D341Med (cell line): ENCODE data around the gene THAP12.

Experiments used
- DNase-seq: peaks from one replicate; pipeline ENCODE4 v3.0.0; 2012; ENCODE audit warnings: low spot score

THAP12 gene

DNA sequence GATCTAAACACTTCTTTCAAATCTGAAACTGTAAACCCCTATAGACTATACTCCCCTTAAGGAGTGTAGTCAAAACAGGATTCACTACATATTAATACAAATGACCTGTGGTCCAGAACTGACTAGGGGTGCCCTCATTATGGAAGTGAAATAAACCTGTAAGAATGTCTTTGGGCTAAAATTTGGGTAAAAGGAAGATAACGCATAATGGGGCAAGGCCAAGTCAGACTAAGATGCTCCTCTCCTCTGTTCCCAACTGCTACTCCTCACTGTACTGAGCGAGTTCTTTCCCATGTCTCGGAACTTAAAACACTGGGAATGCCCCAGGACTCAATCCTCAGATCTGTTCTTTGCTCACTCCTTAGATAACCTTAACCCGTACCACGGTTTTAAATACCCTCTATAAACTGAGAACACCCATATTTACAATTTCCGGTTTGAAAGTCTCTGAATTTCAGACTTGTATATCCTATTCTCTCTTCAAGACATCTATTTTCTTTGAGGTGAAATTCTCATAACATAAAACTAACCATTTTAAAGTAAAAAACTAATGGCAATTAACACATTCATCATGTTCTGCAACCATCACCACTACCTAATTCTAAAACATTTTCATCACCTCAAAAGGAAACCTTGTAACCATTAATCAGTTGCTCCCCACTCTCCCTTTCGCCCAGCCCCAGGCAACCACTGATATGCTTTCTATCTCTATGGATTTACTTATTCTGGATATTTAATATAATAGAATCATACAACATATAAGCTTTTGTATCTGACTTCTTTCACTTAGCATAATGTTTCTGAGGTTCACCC is 4.0 kb downstream of the THAP12 start:
- DNase-seq: no peak

DNA sequence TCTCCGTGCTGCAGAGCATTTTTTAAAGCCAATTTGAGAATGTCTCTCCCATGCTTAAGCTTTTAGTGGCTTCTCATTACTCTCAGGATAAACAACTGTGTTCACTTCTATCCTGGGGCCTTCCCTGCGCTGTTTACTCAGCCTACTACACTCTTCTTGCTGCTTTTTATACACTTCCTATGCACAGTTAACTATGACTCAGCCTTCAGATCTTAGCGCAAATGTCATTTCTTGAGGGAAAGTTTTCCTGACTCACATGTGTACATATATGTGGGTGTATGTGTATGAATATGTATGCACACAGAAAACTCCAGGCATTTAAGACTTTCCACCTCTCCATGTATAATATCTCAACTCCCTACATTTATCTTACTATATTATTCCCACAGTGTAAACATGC is 9.8 kb downstream of the THAP12 start:
- no peak for DNase-seq

- no peak for DNase-seq
Measured at GRCh38 chr11:76369406-76369805, 11.5 kb downstream of the THAP12 start.

DNA sequence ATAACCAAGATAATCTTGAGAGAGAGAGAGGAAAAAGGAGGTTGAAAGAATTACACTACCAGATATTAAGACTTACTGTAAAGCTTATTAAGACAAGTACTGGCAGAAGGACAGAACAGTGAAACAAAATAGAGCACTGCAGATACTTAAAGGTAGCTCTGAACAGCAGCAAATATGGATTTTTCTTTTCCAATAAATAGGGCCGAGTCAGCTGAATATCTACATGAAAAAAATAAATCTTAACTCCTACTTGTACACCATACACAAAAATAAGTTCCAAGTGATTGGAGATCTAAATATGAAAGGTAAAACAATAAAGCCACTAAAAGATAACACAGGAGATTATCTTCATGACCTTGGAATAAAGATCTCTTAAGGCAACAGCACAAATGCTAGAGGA is 12.4 kb downstream of the THAP12 start:
- DNase-seq: no peak

DNA sequence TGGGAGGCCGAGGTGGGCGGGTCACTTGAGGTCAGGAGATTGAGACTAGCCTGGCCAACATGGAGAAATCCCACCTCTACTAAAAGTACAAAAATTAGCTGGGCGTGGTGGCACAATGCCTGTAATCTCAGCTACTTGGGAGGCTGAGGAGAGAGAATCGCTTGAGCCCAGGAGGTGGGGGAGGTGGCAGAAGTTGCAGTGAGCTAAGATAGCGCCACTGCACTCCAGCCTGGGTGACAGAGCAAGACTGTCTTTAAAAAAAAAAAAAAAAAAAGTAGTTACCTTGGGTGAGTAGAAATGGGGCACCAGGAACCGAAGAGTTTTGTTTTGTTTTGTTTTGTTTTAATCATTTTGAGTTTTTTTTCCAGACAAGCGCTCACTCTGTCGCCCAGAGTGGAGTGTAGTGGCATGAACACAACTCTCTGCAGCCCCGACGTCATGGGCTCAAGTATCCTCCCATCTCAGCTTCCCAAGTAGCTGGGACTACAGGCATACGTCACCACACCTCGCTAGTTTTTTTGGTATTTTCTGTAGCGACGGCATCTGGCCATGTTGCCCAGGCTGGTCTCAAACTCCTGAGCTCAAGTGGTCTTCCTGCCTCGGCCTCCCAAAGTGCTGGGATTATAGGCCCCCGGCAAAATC is 15.8 kb downstream of the THAP12 start:
- no peak for DNase-seq

DNA sequence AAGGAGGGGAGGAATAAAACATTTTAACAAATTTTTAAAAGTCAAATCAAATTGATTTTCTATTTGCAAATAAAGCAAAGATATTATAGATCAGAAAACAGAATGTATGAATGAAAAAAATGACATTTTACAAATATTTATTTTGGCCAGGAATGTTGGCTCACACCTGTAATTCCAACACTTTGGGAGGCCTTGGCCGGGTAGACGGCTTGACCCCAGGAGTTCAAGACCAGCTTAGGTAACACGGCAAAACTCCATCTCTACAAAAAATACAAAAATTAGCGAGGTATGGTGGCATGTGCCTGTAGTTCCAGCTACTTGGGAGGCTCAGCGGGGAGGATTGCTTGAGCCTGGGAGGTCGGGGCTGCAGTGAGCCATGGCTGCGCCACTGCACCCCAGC is 18.2 kb downstream of the THAP12 start:
- DNase-seq: no peak

- DNase-seq: no peak
Measured at GRCh38 chr11:76361776-76362175, 19.2 kb downstream of the THAP12 start.

- DNase-seq: no peak
Measured at GRCh38 chr11:76361374-76361773, 19.6 kb downstream of the THAP12 start.

- no peak for DNase-seq
Measured at GRCh38 chr11:76355172-76355571, 25.8 kb downstream of the THAP12 start.

- DNase-seq: no peak
Measured at GRCh38 chr11:76348348-76348747, 32.6 kb downstream of the THAP12 start.

DNA sequence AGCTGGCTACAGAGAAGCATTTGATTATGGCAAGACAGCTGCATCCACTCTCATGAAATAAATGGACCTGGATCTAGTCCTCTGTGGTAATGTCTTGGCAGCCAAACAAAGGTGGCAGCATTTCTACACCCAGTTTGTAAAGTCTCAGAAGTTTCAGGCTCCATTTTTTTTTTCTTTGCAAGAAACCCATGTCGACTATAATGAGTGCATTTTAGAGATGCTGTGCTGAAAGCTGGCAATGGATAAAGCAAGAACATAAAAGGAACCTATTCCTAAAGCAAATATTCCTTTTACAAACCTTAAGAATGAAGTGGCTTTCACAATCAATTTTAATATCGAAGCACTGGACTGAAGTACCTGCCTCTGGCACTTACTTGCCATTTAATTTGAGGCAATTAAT is 33.5 kb downstream of the THAP12 start:
- DNase-seq: no peak

DNA sequence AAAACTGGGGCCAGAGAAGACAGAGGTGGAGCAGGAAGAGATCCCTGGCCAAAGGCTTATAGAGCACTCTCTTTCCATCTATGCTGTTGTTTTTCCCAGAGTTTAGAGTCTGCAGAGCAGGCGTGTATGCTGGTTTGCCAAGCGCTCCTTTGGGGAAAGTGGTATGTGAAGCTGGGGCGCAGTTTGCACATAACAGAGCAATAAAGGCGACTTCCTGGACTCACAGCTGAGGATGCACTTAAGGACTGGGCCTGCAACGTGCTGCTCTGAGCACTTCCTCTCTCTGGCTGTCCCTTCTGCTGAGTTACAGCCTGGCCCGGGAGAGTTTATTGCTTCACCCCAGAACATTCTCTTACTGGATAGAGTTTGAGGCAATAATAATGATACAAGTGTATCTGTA is 41.7 kb downstream of the THAP12 start:
- DNase-seq: no peak

GRCh38 chr11:76337923-76338322 is 43.0 kb downstream of the THAP12 start:
- DNase-seq: no peak

GRCh38 chr11:76337469-76337868 is 43.5 kb downstream of the THAP12 start:
- DNase-seq: no peak

GRCh38 chr11:76336597-76336996 is 44.3 kb downstream of the THAP12 start:
- DNase-seq: no peak

DNA sequence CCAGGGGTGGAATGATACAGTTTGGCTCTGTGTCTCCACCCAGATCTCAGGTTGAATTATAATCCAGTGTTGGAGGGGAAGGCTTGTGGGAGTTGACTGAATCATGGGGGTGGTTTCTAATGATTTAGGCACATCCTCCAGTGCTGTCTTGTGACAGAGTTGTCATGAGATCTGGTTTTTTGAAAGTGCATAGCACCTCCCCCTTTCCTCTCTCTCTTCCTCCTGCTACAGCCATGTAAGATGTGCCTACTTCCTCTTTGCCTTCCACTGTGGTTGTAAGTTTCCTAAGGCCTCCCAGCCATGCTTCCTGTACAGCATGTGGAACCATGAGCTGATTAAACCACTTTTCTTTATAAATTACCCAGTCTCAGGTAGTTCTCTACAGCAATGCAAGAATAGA is 45.1 kb downstream of the THAP12 start:
- no peak for DNase-seq

DNA sequence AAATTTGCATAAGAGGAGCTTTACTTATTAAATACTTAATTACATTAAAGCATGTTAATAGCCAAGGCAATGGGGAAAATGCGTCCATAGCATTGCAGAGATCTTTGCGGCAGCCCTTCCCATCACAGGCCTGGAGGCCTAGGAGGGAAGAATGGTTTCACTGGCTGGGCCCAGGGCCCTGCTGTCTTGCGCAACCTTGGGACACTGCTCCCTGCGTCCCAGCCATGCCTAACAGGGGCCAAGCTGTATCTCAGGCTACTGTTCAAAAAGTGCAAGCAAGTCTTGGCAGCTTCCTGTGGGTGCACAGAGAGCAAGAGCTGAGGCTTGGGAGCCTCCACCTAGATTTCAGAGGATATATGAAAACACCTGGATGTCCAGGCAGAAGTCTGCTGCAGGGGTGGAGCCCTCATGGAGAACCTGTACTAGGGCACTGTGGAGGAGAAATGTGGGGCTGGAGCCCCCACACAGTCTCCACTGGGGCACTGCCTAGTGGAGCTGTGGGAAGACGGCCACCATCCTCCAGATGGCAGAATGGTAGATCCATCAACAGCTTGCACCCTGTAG is 46.0 kb downstream of the THAP12 start:
- no peak for DNase-seq

GRCh38 chr11:76330651-76331050 is 50.3 kb downstream of the THAP12 start:
- DNase-seq: no peak

DNA sequence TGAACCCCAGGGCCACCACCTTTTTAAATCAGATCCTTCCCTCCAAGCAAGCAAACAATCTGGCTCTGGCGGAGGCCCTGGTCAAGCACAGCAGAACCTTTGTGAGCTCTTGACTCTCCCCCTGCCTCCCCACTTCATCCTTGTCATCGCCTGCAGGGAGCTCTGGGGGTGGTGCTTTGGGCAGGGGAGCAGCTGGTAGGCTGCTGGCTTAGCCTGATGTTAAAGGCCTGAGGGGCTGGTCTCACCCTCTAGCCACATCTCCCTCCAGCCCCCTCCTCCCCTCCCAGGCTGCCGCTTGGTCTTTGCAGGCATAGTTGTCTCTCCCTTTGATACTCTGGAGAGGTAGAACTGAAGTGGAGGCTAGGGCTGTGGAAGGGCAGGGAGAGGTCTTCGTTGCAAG is 50.9 kb downstream of the THAP12 start:
- no peak for DNase-seq

- no peak for DNase-seq
Measured at GRCh38 chr11:76329084-76329648, 51.8 kb downstream of the THAP12 start.

DNA sequence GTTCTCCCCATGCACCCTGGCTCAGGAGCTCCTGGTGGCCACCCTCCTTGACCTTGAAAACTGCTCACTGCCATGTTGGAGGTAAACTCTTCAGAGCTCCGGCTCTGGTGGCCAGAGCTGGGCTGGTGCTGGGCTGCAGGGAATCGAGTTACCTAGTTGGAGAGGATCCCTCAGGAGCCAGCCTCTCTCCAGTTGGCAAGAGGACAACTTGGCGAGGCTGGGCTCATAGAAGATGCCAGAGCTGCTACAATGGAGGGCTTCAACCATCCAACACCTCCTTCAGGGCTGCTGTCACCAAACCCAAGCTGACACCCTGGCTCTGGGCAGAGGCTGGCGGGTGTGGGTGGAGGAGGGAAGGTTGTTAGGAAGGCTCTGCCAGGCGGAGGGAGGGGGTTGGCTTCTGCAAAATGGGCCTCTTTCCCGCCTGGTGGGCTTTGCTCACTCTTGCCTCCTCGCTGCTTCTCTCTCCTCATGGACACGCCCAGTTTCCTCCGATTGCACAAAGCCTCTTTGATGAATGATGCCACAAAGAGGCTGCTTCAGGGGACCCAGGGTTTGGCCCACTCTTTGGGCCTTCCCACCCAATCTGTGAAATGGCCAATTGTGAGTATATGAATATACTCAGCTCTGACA is 53.1 kb downstream of the THAP12 start:
- DNase-seq: no peak

- DNase-seq: no peak
Measured at GRCh38 chr11:76327202-76327601, 53.7 kb downstream of the THAP12 start.

DNA sequence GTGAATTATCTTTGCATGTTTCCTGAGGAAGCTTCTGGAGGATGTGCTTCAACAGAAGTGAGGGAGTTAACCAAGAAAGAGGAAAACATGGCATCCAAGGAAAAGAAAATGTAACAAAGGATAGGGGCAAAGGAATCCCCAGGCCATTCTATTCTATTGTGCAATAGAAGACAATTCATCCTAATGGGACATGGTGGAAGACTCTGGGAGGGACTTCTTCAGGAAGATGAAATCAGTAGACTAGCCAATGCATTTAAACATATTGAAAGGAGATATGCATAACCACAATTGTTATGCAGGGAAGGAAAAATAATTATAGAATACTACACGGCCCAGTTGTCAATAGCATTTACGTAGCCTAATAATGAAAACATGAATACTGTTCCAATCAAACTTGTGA is 55.7 kb downstream of the THAP12 start:
- no peak for DNase-seq
